Purkinje cell (primary cell): Measurements from ENCODE around the gene PMP22. TPM values are rescaled to one million over a fixed set of nuclear protein-coding genes. Genes with fewer than 3 reads are reported as not detected.

ENCODE experiments used
- polyA plus RNA-seq: library from polyadenylated mRNA; unstranded; fragments of >200 nt; fragmentation: Nextera tagmentation; gene quantifications from 2 replicates; pipeline ENCODE4 v1.2.1, GENCODE V29; 2014

PMP22 gene
- polyA plus RNA-seq: 10.8 and 13.2 TPM in 2 replicates

DNA sequence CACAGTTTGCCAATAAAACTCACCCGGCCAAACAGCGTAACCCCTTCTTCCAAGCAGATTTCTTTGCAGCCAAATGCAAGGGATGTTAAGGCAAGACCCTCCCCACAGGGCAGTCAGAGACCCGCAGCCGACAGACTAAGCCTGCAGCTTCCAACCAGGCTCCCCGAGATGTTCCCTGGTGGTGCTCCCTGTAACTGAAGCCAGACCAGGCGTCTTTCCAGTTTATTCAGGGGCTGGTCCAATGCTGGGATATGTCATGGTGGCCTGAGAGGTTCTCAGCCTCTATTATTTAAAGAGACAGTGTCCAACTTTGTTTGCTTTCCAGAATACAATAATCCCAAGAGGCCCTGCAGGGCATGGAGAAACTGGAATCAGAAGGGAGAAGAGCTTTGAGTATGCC is at the start of gene PMP22:
Gene PMP22, minus strand, starts transcription at position 196 of the 400 bp plus-strand sequence. CDS start 4,599 bp downstream, outside the sequence.

Other genes starting within 250 kb of the PMP22 start
- gene TEKT3, start 76.3 kb upstream of the PMP22 start, polyA plus RNA-seq: 0.92 and 5.4 TPM in 2 replicates
- 1.8 and 2.1 TPM in 2 replicates for gene CDRT4, start 202.3 kb upstream of the PMP22 start, polyA plus RNA-seq